HepG2 (cell line): Measurements from ENCODE around the gene CCDC85C. TPM values are rescaled to one million over a fixed set of nuclear protein-coding genes. Genes with fewer than 3 reads are reported as not detected.

Experiments used
- E2F1 ChIP-seq: sonication (generic); formaldehyde crosslinking; IDR thresholded peaks from 2 replicates; pipeline ENCODE4 v1.5.0; 2020; ENCODE audit warnings: missing genetic modification reagents
- IRF9 ChIP-seq: sonication (generic); formaldehyde crosslinking; IDR thresholded peaks from 2 replicates; pipeline ENCODE4 v1.8.0; 2022; ENCODE audit warnings: missing genetic modification reagents, mild to moderate bottlenecking, borderline replicate concordance
- PHF20 ChIP-seq: sonication (generic); formaldehyde crosslinking; IDR thresholded peaks from 2 replicates; pipeline ENCODE4 v1.5.0; 2020; ENCODE audit warnings: mild to moderate bottlenecking, missing genetic modification reagents
- ZNF407 ChIP-seq: sonication (generic); formaldehyde crosslinking; IDR thresholded peaks from one replicate; pipeline ENCODE4 v1.5.1; 2020; ENCODE audit warnings: mild to moderate bottlenecking, missing genetic modification reagents; ENCODE audit errors: not compliant biosample characterization
- polyA plus RNA-seq, 8 experiments: library from polyadenylated mRNA; depleted of rRNA in 3 of 8; stranded (reverse) in 7 of 8; unstranded in 1 of 8; fragments of >200 nt; fragmentation: Illumina TruSeq in 4 of 8; extraction: Trizol in 4 of 8; gene quantifications; 2 replicates each; pipeline versions ENCODE4 v1.2.1 to v1.2.3, GENCODE V29; 2011 to 2016; ENCODE audit warnings: low read depth in 4 of 8, missing spikeins in 1 of 8, mixed read lengths in 1 of 8; ENCODE audit not compliant: insufficient read depth in 1 of 8
- total RNA-seq, 5 experiments: library from RNA; depleted of rRNA; stranded (reverse); fragments of >200 nt; fragmentation: Illumina TruSeq; extraction: Trizol; gene quantifications; 2 replicates each; pipeline ENCODE4 v1.2.3, GENCODE V29; 2016; ENCODE audit warnings: low read depth in 1 of 5

Gene CCDC85C
- total and polyA plus RNA-seq, 2 of the 13 experiments (the other 11 are each of a cell fraction or from before 2014, with no cell fraction given), result 18.8 to 43.8 TPM

GRCh38 chr14:99452968-99453367 is 151.0 kb downstream of the CCDC85C start (continued):
- TF ChIP-seq ZNF407 (CRISPR knock-in tag), result no peak
- TF ChIP-seq E2F1 (CRISPR knock-in tag), result no peak
- TF ChIP-seq IRF9 (CRISPR knock-in tag), result no peak
- TF ChIP-seq PHF20, result no peak
